Endothelial cell of umbilical vein (primary cell): ENCODE data around the gene MALRD1. TPM values are rescaled to one million over a fixed set of nuclear protein-coding genes. Genes with fewer than 3 reads are reported as not detected.

Experiments
- Bru-seq: library from RNA; stranded (reverse); fragments of 400-500 nt; gene quantifications from one replicate; lab custom pipeline; 2021; lab: Mats Ljungman, UMichigan
- BruChase-seq, 2 experiments: library from RNA; stranded (reverse); fragments of 400-500 nt; gene quantifications; one replicate each; lab custom pipeline; 2021; lab: Mats Ljungman, UMichigan
- BruUV-seq: library from RNA; stranded (reverse); fragments of 400-500 nt; replicated peaks from 2 replicates; lab custom pipeline; 2021; lab: Mats Ljungman, UMichigan
- CTCF ChIA-PET: fragments of 300-600, 350-600 bp; sonication (Branson Sonifier 250); formaldehyde crosslinking; loops from one replicate; lab custom pipeline; 2021; ENCODE audit warnings: antibody characterized with exemption, inconsistent platforms; lab: Charles Lee
- POLR2A ChIA-PET: fragments of 300-600, 350-600 bp; sonication (Branson Sonifier 250); formaldehyde crosslinking; loops from one replicate; lab custom pipeline; 2021; ENCODE audit warnings: antibody characterized with exemption, inconsistent platforms; lab: Charles Lee
- DNase-seq: peaks from one replicate; pipeline ENCODE4 v3.0.0-alpha.2; 2011; ENCODE audit warnings: low read depth, low spot score
- FAIRE-seq: peaks from 2 replicates; lab custom pipeline; 2011; peaks lifted over from hg19 to GRCh38; lab: Jason Lieb, UNC
- H2AFZ ChIP-seq: 2 replicates; pipeline ENCODE4 v1.6.0; 2012; ENCODE audit warnings: low read depth, low read length, control low read depth, inconsistent platforms
- H3K27ac ChIP-seq: 2 replicates; pipeline ENCODE4 v1.5.1; 2011; ENCODE audit warnings: low read depth, mild to moderate bottlenecking, control low read depth, low read length, moderate library complexity; ENCODE audit not compliant: insufficient read depth
- H3K27me3 ChIP-seq, 2 experiments: 2 replicates each; pipeline versions ENCODE4 v1.6.0 to v1.6.1; 2011; ENCODE audit warnings: low read length in 2 of 2, mixed read lengths in 1 of 2; ENCODE audit not compliant: control insufficient read depth in 2 of 2, insufficient read depth in 2 of 2
- H3K36me3 ChIP-seq, 2 experiments: 2 replicates in 1 of 2; 3 replicates in 1 of 2; pipeline ENCODE4 v1.5.1; 2011; ENCODE audit warnings: low read length in 2 of 2, mild to moderate bottlenecking in 1 of 2, moderate library complexity in 1 of 2; ENCODE audit not compliant: control insufficient read depth in 2 of 2, insufficient read depth in 2 of 2; ENCODE audit errors: extremely low read depth in 1 of 2
- H3K4me1 ChIP-seq: 3 replicates; pipeline ENCODE4 v1.5.1; 2011; ENCODE audit warnings: mild to moderate bottlenecking, low read length; ENCODE audit not compliant: control insufficient read depth, insufficient read depth; ENCODE audit errors: extremely low read depth
- H3K4me2 ChIP-seq: 2 replicates; pipeline ENCODE4 v1.6.1; 2011; ENCODE audit warnings: low read length, control low read depth, mixed read lengths; ENCODE audit not compliant: insufficient read depth
- H3K4me3 ChIP-seq, 3 experiments: fragments of 200-600 bp in 1 of 3; sonication (generic), shearing (Covaris generic) in 1 of 3; replicated peaks in 1 of 3; 2 replicates each; pipeline ENCODE4 v1.5.1; 2011 to 2016; ENCODE audit warnings: control low read depth in 3 of 3, low read length in 3 of 3, mild to moderate bottlenecking in 2 of 3, inconsistent platforms in 1 of 3, low read depth in 1 of 3, moderate library complexity in 1 of 3; ENCODE audit not compliant: insufficient read depth in 1 of 3
- H3K79me2 ChIP-seq: 2 replicates; pipeline ENCODE4 v1.6.0; 2012; ENCODE audit warnings: low read length, inconsistent platforms; ENCODE audit not compliant: control insufficient read depth, insufficient read depth
- H3K9ac ChIP-seq: replicated peaks from 2 replicates; pipeline ENCODE3; 2011; ENCODE audit warnings: low read length, control low read depth; ENCODE audit not compliant: insufficient read depth; ENCODE audit errors: extremely low read depth
- H3K9me1 ChIP-seq: replicated peaks from 3 replicates; pipeline ENCODE4 v1.6.0; 2011; ENCODE audit warnings: mild to moderate bottlenecking, low read length; ENCODE audit not compliant: control insufficient read depth, insufficient read depth; ENCODE audit errors: extremely low read depth
- H3K9me3 ChIP-seq: replicated peaks from 2 replicates; pipeline ENCODE4 v1.5.1; 2012; ENCODE audit warnings: low read length, inconsistent platforms; ENCODE audit not compliant: control insufficient read depth, insufficient read depth
- H4K20me1 ChIP-seq: replicated peaks from 2 replicates; pipeline ENCODE3; 2011; ENCODE audit warnings: mild to moderate bottlenecking, low read length; ENCODE audit not compliant: control insufficient read depth, insufficient read depth; ENCODE audit errors: extremely low read depth
- CTCF ChIP-seq, 2 donors: IDR thresholded peaks; 1 replicate in 1 of 2; 2 replicates in 1 of 2; pipeline ENCODE4 v1.5.1; 2011; ENCODE audit warnings: low read length in 2 of 2, mild to moderate bottlenecking in 2 of 2, moderate library complexity in 2 of 2, control low read depth in 1 of 2, inconsistent platforms in 1 of 2, low read depth in 1 of 2; ENCODE audit not compliant: insufficient read depth in 1 of 2; ENCODE audit errors: extremely low read depth in 1 of 2
- EZH2 ChIP-seq: IDR thresholded peaks from 2 replicates; pipeline ENCODE4 v1.6.1; 2012; ENCODE audit warnings: borderline replicate concordance, low read depth, mild to moderate bottlenecking, moderate library complexity, low read length, inconsistent platforms; ENCODE audit not compliant: severe bottlenecking
- FOS ChIP-seq: IDR thresholded peaks from 2 replicates; pipeline ENCODE4 v1.6.1; 2011; ENCODE audit warnings: mild to moderate bottlenecking, low read length, moderate library complexity, borderline replicate concordance; ENCODE audit not compliant: insufficient read depth
- GATA2 ChIP-seq: IDR thresholded peaks from 2 replicates; pipeline ENCODE4 v1.7.0; 2011; ENCODE audit warnings: low read depth, mild to moderate bottlenecking, moderate library complexity, mixed read lengths, low read length; ENCODE audit not compliant: insufficient read length, insufficient read depth
- JUN ChIP-seq: IDR thresholded peaks from 2 replicates; pipeline ENCODE4 v1.6.1; 2011; ENCODE audit warnings: borderline replicate concordance, low read depth; ENCODE audit not compliant: insufficient read length, insufficient read depth
- MAX ChIP-seq: IDR thresholded peaks from 2 replicates; pipeline ENCODE4 v1.6.1; 2011; ENCODE audit not compliant: insufficient read depth, insufficient read length
- MYC ChIP-seq: IDR thresholded peaks from one replicate; pipeline ENCODE4 v1.6.1; 2011; ENCODE audit warnings: mild to moderate bottlenecking, low read depth, low read length
- POLR2A ChIP-seq: IDR thresholded peaks from 2 replicates; pipeline ENCODE4 v1.6.1; 2012; ENCODE audit warnings: low read depth, mild to moderate bottlenecking, control low read depth, low read length
- POLR2AphosphoS5 ChIP-seq: IDR thresholded peaks from 2 replicates; pipeline ENCODE4 v1.6.1; 2012; ENCODE audit warnings: low read depth, mild to moderate bottlenecking, control low read depth, low read length, moderate library complexity; ENCODE audit not compliant: insufficient read depth
- dilution Hi-C: fragments of 300-500 bp; cut with MboI; formaldehyde crosslinking; loops from one replicate; pipeline ENCODE4 v1.15.0; 2019; ENCODE audit warnings: low sequenced_read_pairs; ENCODE audit not compliant: extremely low pct_ligation_motif_present
- intact Hi-C: fragments of 100-400 bp; cut with micrococcal nuclease; formaldehyde crosslinking; loops from one replicate; pipeline ENCODE4 v1.10.0; 2022
- long read RNA-seq: library from polyadenylated mRNA; stranded (forward); transcript quantifications from one replicate; pipeline ENCODE4 v2.0.0, GENCODE V29; 2021
- polyA minus RNA-seq, 3 experiments: library from RNA; depleted of rRNA, polyadenylated mRNA; stranded (reverse); fragments of >200 nt; gene quantifications; 1 replicate in 1 of 3; 2 replicates in 2 of 3; pipeline ENCODE4 v1.2.3, GENCODE V29; 2011
- polyA plus RNA-seq, 4 experiments: library from polyadenylated mRNA; depleted of rRNA in 3 of 4; stranded (reverse) in 3 of 4; unstranded in 1 of 4; fragments of >200 nt; gene quantifications; 2 replicates each; pipeline versions ENCODE4 v1.2.1 to v1.2.3, GENCODE V29; 2011 to 2012; ENCODE audit warnings: missing spikeins in 1 of 4
- total RNA-seq: library from RNA; stranded (reverse); gene quantifications from 2 replicates; pipeline ENCODE4 v1.2.3, GENCODE V29; 2021

The MALRD1 gene
- total RNA-seq (not detected in 2 replicates), polyA plus RNA-seq (not detected in 2 replicates), polyA minus RNA-seq (not detected in 2 replicates), Bru-seq, nascent RNA (percentile 2 among the genes with signal in this experiment), BruChase-seq, experiment 1, labeled RNA remaining after a 6-hour chase (percentile 2 among the genes with signal in this experiment), BruChase-seq, experiment 2, labeled RNA remaining after a 2-hour chase (percentile 2 among the genes with signal in this experiment)
- not detected in 2 replicates for polyA plus RNA-seq (2011; cell fraction: cytosol; rRNA removed)
- polyA plus RNA-seq (2011; cell fraction: nucleus; rRNA removed), result not detected in 2 replicates
- not detected in 2 replicates for polyA plus RNA-seq (2012)
- not detected for polyA minus RNA-seq (2011; cell fraction: cytosol; rRNA and poly(A)+ RNA removed)
- polyA minus RNA-seq (2011; cell fraction: nucleus; rRNA and poly(A)+ RNA removed), result not detected in 2 replicates
- long read RNA-seq, result 0 reads

- ChIA-PET POLR2A (no interaction called here), CTCF (no interaction called here)
- no peak within 1 kb of the TSS for H2AFZ ChIP-seq
- H3K4me2 ChIP-seq, result no peak within 1 kb of the TSS
- H4K20me1 ChIP-seq, result no peaks in the 10 kb centered on the region
- no peaks in the 10 kb centered on the region for H3K27me3 ChIP-seq
- dilution Hi-C loops (no loop called here), intact Hi-C loops (no loop called here)
- H3K4me3 ChIP-seq, result no peak within 1 kb of the TSS
- no peak within 1 kb of the TSS for H3K9ac ChIP-seq
- TF ChIP-seq JUN, result no peak
- TF ChIP-seq GATA2, result no peak
- TF ChIP-seq CTCF (IDR thresholded peaks at IDR 0.05; ENCODE audit: extremely low read depth in 1 of 2, insufficient read depth in 1 of 2, low read depth in 1 of 2, low read length in 2 of 2), result no peak
- TF ChIP-seq MAX, result no peak
- no peak for TF ChIP-seq POLR2AphosphoS5
- no peak for TF ChIP-seq MYC
- TF ChIP-seq POLR2A, result no peak
- no peak for TF ChIP-seq EZH2
- no peak for TF ChIP-seq FOS
- no peak within 1 kb of the TSS for H3K27ac ChIP-seq
- H3K36me3 ChIP-seq, result no peaks in the 10 kb centered on the region
- no TSS peak for BruUV-seq
- DNase-seq (no peak), FAIRE-seq (no peak)
- no peaks in the 10 kb centered on the region for H3K9me1 ChIP-seq
- no peaks in the 10 kb centered on the region for H3K4me1 ChIP-seq
- no peaks in the 10 kb centered on the region for H3K79me2 ChIP-seq
- peaks cover 2% of the 10 kb centered on the region for H3K9me3 ChIP-seq
Observed at GRCh38 chr10:19048489-19048888, at the start of gene MALRD1. MALRD1 (plus strand) TSS chr10:19048801; CDS start chr10:19048939, 138 bp downstream.
